Endodermal cell (in vitro differentiated cells): Measurements from ENCODE around the gene ASCC1. TPM values are rescaled to one million over a fixed set of nuclear protein-coding genes. Genes with fewer than 3 reads are reported as not detected.

Experiments used
- DNase-seq: peaks from one replicate; pipeline ENCODE4 v3.0.0-alpha.2; 2017
- H3K27ac ChIP-seq: 2 replicates; pipeline ENCODE4 v1.5.1; 2013; ENCODE audit warnings: mild to moderate bottlenecking, low read depth, low read length, moderate library complexity
- H3K27me3 ChIP-seq: 2 replicates; pipeline ENCODE4 v1.6.1; 2013; ENCODE audit warnings: mild to moderate bottlenecking, low read length, moderate library complexity; ENCODE audit not compliant: insufficient read depth, control insufficient read depth, poor library complexity, severe bottlenecking
- H3K36me3 ChIP-seq: 2 replicates; pipeline ENCODE4 v1.7.0; 2013; ENCODE audit warnings: mild to moderate bottlenecking, low read length, moderate library complexity; ENCODE audit not compliant: control insufficient read depth, insufficient read depth
- H3K4me1 ChIP-seq: one replicate; pipeline ENCODE4 v1.7.0; 2013; ENCODE audit warnings: low read length; ENCODE audit not compliant: control insufficient read depth, insufficient read depth
- H3K4me3 ChIP-seq: 2 replicates; pipeline ENCODE4 v1.5.1; 2013; ENCODE audit warnings: mild to moderate bottlenecking, low read length, moderate library complexity
- H3K9ac ChIP-seq: 2 replicates; pipeline ENCODE4 v1.6.1; 2013; ENCODE audit warnings: mild to moderate bottlenecking, low read length, moderate library complexity; ENCODE audit not compliant: poor library complexity, severe bottlenecking; ENCODE audit errors: extremely low read depth
- H3K9me3 ChIP-seq: 2 replicates; pipeline ENCODE4 v1.6.1; 2013; ENCODE audit warnings: mild to moderate bottlenecking, low read length, moderate library complexity; ENCODE audit not compliant: control insufficient read depth
- H3K27ac Mint-ChIP-seq: 2 replicates; pipeline ENCODE4 v1.8.0; 2020; ENCODE audit warnings: mixed read lengths
- H3K27me3 Mint-ChIP-seq: 2 replicates; pipeline ENCODE4 v1.8.0; 2021; ENCODE audit warnings: mild to moderate bottlenecking, mixed read lengths; ENCODE audit not compliant: insufficient read depth
- H3K36me3 Mint-ChIP-seq: 2 replicates; pipeline ENCODE4 v1.8.0; 2020; ENCODE audit warnings: low read depth, mixed read lengths
- H3K4me1 Mint-ChIP-seq: 2 replicates; pipeline ENCODE4 v1.8.0; 2020; ENCODE audit warnings: mixed read lengths
- H3K4me3 Mint-ChIP-seq: 2 replicates; pipeline ENCODE4 v1.8.0; 2020; ENCODE audit warnings: mild to moderate bottlenecking, moderate library complexity, mixed read lengths
- H3K9me3 Mint-ChIP-seq: 2 replicates; pipeline ENCODE4 v1.8.0; 2020; ENCODE audit warnings: mild to moderate bottlenecking, mixed read lengths
- WGBS, 2 experiments: methylation state at CpG; one replicate each; pipeline versions ENCODE4 v1.1.5 to v1.1.7; 2013; ENCODE audit warnings: missing lambda C conversion rate in 2 of 2, mixed read lengths in 1 of 2; ENCODE audit not compliant: insufficient coverage in 1 of 2, insufficient read length in 1 of 2; 5-methylcytosine and 5-hydroxymethylcytosine counted together
- total RNA-seq, 2 donors: library from RNA; stranded (reverse); fragmentation: NEBNext Ultra II Directional in 1 of 2; extraction: Animal tissue kit (Norgen Biotek cat#: 25700) in 1 of 2; gene quantifications; 2 replicates in 1 of 2; 3 replicates in 1 of 2; pipeline ENCODE4 v1.2.1, GENCODE V29; 2021
- TF ChIP-seq, protein P1 (sequence below): fragments of 200-600 bp; sonication (generic); conservative IDR thresholded peaks from 2 replicates; pipeline ENCODE4 v1.5.0; 2021; ENCODE audit warnings: antibody characterized with exemption, mild to moderate bottlenecking

Gene ASCC1
- total RNA-seq, 2 donors from 2014 or later = 29.2 to 34.0 TPM

DNA sequence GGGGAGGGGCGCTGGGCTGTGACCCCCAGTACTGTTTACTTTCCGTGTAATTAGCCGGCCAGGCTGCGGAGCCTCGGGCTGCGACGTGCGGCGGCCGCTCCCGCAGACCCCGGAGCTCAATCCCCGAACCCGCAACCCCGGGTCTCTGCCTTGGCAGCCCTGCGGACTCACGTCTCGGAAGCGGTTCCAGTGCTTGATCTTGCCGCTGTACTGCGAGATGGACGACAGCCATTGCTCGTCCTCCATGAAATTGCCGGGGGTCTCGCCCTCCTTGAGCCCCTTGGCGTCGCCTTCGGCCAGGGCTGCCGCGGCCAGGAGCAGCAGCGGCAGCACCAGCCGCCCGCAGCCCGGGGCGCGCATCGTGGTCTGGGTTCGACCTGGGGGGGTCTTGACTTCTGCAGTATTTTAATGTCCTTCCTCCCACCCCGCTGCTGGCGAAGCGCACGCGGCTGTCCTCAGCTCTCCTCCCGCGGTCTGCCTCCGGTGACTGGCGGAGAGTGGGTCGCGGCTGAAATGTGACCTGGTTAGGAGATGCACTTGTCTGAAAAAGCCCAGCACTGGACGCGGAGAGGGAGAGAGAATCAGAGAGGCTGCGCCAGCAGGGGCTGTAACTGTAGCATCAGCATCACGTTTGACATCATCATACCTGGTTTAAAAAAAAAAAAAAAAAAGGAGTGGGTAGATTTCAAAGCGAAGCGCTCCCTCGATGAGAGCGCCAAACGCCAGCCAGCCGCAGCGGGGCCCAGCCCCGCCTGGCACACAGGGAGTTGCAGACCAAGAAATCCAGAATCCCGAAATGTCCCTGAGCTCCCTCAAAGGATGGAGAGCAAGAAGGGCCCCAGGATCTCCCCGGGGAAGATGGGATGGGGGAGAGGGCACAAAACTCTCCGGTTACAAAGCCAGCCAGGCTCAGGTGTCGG lies 127.8 kb downstream of the ASCC1 start, which contains the start of gene SPOCK2:
TSS of gene SPOCK2 (minus strand) at position 583 of the 920 bp plus-strand sequence. CDS start at position 360, 223 bp downstream.
- Mint-ChIP-seq H3K4me1 (peaks cover 23% of the 10 kb centered on the region), H3K27me3 (peaks cover 49% of the 10 kb centered on the region), H3K27ac (no peak within 1 kb of the TSS), H3K4me3 (peak within 1 kb of the TSS; percentile 55), H3K9me3 (no peaks in the 10 kb centered on the region), H3K36me3 (peaks cover 3% of the 10 kb centered on the region)
- peaks cover 59% of the 10 kb centered on the region for H3K27me3 ChIP-seq
- H3K9me3 ChIP-seq = no peaks in the 10 kb centered on the region
- no peak within 1 kb of the TSS for H3K27ac ChIP-seq
- peak within 1 kb of the TSS; percentile 73 for H3K4me3 ChIP-seq
- H3K4me1 ChIP-seq = peaks cover 7% of the 10 kb centered on the region
- TF ChIP-seq, protein P1, sequence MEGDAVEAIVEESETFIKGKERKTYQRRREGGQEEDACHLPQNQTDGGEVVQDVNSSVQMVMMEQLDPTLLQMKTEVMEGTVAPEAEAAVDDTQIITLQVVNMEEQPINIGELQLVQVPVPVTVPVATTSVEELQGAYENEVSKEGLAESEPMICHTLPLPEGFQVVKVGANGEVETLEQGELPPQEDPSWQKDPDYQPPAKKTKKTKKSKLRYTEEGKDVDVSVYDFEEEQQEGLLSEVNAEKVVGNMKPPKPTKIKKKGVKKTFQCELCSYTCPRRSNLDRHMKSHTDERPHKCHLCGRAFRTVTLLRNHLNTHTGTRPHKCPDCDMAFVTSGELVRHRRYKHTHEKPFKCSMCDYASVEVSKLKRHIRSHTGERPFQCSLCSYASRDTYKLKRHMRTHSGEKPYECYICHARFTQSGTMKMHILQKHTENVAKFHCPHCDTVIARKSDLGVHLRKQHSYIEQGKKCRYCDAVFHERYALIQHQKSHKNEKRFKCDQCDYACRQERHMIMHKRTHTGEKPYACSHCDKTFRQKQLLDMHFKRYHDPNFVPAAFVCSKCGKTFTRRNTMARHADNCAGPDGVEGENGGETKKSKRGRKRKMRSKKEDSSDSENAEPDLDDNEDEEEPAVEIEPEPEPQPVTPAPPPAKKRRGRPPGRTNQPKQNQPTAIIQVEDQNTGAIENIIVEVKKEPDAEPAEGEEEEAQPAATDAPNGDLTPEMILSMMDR = no peak
- no peaks in the 10 kb centered on the region for H3K36me3 ChIP-seq
- H3K9ac ChIP-seq = no peak within 1 kb of the TSS
- 5% methylated on average over 22 to 65 of the region's 65 CpGs for WGBS, 2 experiments
- peak; percentile 76 for DNase-seq

DNA sequence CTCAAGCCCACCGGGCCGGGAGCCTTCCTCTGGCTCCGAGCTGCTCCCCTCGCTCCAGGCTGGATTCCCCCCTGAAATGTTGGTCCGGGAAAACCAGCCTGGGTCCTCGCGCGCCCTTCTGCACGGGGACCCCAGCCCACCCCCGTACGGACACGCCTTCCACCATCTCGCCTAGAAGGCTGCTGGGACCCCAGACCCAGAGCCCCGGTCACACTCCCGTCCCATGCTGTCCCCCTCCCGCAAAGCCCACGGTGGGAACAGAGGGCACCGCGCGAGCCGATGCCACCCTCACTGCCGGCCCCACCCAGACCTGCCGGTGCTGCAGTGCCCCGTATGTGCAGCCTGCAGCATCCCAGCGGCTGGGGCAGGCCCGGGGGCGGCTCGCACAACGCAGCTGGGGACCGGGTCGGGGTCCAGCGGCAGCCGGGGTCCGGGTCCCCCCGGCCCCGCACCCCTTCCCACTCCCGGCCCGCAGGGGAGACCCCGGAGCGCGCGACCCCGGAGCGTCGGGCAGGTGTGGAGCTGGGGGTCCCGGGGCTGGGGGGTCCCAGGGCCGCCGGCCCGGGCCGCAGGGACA lies 128.6 kb downstream of the ASCC1 start:
- Mint-ChIP-seq H3K27ac (no peak overlapping the region), H3K27me3 (peaks cover 49% of the 10 kb centered on the region), H3K4me3 (peak overlapping the region; percentile 55), H3K4me1 (peaks cover 23% of the 10 kb centered on the region), H3K36me3 (peaks cover 3% of the 10 kb centered on the region), H3K9me3 (no peaks in the 10 kb centered on the region)
- peaks cover 59% of the 10 kb centered on the region for H3K27me3 ChIP-seq
- TF ChIP-seq, protein P1 = no peak
- H3K4me1 ChIP-seq = peaks cover 7% of the 10 kb centered on the region
- no peak overlapping the region for H3K9ac ChIP-seq
- H3K4me3 ChIP-seq = peak overlapping the region; percentile 73
- H3K27ac ChIP-seq = no peak overlapping the region
- 0 to 4% methylated on average over 4 to 50 of the region's 50 CpGs for WGBS, 2 experiments
- peak; percentile 66 for DNase-seq
- no peaks in the 10 kb centered on the region for H3K9me3 ChIP-seq
- no peaks in the 10 kb centered on the region for H3K36me3 ChIP-seq

DNA sequence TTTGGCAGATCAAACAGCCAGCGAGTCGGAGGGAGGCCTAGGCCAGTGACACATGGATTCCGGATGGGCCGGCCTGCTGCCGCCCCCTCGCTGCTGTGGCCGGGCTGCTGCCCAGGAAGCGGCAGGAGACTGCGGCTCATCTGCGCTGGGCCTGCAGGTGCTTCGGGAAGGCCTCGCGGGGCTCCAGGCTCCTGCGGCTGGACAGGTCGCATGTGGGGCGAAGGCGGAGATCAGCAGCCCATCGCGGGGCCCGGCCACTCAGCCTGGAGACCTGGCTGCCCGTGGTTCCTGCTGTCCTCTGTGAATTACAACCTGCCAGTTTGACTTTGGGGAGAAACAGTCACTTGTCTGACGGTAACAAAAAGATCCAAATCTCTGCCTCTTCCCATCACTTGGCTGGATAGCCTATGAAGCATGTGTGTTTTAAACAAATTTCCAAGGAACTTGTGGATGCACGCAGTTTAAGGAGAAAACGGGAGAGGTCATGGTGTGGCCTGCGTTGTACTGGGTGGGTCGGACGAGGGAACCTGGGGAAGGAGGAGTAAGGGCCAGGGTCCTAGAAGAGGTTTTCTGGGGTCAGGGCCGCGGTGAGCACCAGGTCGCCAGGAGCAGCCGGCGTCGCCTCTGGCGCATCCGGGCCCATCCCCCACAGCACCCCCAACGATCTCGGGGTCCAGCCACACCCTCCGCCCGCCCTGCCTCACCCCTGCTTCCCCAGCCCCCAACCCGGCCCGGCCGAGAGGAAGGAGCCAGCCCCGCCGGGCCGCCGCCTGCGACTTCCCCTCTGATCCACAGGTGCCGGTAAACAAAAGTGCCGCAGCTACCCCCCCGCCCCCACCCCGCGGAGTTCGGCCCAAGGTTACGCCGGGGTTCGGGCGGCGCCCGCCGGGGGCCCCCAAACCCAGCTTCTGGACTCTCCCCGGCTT lies 129.3 kb downstream of the ASCC1 start:
- peak; percentile 82 for DNase-seq
- Histone ChIP-seq H3K27ac (no peak overlapping the region), H3K9me3 (no peaks in the 10 kb centered on the region), H3K4me3 (peak overlapping the region; percentile 73), H3K9ac (no peak overlapping the region), H3K36me3 (no peaks in the 10 kb centered on the region), H3K4me1 (peaks cover 7% of the 10 kb centered on the region), H3K27me3 (peaks cover 59% of the 10 kb centered on the region)
- peaks cover 3% of the 10 kb centered on the region for H3K36me3 Mint-ChIP-seq
- TF ChIP-seq, protein P1 = peak; percentile 58
- H3K4me1 Mint-ChIP-seq = peaks cover 23% of the 10 kb centered on the region
- no peaks in the 10 kb centered on the region for H3K9me3 Mint-ChIP-seq
- H3K27me3 Mint-ChIP-seq = peaks cover 49% of the 10 kb centered on the region
- 21 to 24% methylated on average over 13 to 61 of the region's 61 CpGs for WGBS, 2 experiments
- H3K27ac Mint-ChIP-seq = no peak overlapping the region
- H3K4me3 Mint-ChIP-seq = peak overlapping the region; percentile 55
